K562 (cell line): ENCODE measurements around the gene CD93. TPM values are rescaled to one million over a fixed set of nuclear protein-coding genes. Genes with fewer than 3 reads are reported as not detected.

Source experiments
- ATAC-seq: fragments of 200-7000 bp; cut with Tn5 transposase; 3 replicates; pipeline ENCODE4 v1.9.1; 2020; ENCODE audit warnings: moderate library complexity
- BruUV-seq: library from RNA; stranded (reverse); fragments of 400-500 nt; replicated peaks from 2 replicates; lab custom pipeline; 2021; lab: Mats Ljungman, UMichigan
- CTCF ChIA-PET: fragments of 300-600 bp; formaldehyde crosslinking; extraction: SDS; loops from one replicate; lab custom pipeline; 2021; ENCODE audit warnings: low intra/inter-chr PET ratio; lab: Yijun Ruan, JAX
- POLR2A ChIA-PET: fragments of 300-600, 350-650 bp; sonication (Branson Sonifier 250); formaldehyde crosslinking; extraction: SDS; loops from one replicate; lab custom pipeline; 2021; ENCODE audit warnings: antibody characterized with exemption, inconsistent platforms; lab: Yijun Ruan, JAX
- DNase-seq, 4 experiments: peaks; one replicate each; pipeline versions ENCODE4 v3.0.0 to v3.0.0-alpha.2; 2011 to 2018; ENCODE audit warnings: low spot score in 3 of 4, mixed read lengths in 3 of 4; ENCODE audit errors: extremely low read depth in 1 of 4
- FAIRE-seq: peaks from 2 replicates; lab custom pipeline; 2011; peaks lifted over from hg19 to GRCh38; lab: Jason Lieb, UNC
- H2AFZ ChIP-seq: 2 replicates; pipeline ENCODE4 v1.6.0; 2011; ENCODE audit warnings: low read depth, low read length, control low read depth, inconsistent platforms
- H3K27ac ChIP-seq: fragments of 200-600 bp; 3 replicates; pipeline ENCODE4 v1.8.0; 2011; ENCODE audit warnings: low read depth, mild to moderate bottlenecking, control low read depth, inconsistent platforms, low read length, moderate library complexity, mixed read lengths; ENCODE audit errors: extremely low read depth
- H3K27me3 ChIP-seq, 2 experiments: fragments of 300-600 bp in 1 of 2; 2 replicates in 1 of 2; 3 replicates in 1 of 2; pipeline versions ENCODE4 v1.6.0 to v1.8.0; 2011; ENCODE audit warnings: inconsistent platforms in 2 of 2, low read length in 2 of 2, mild to moderate bottlenecking in 1 of 2, mixed read lengths in 1 of 2, moderate library complexity in 1 of 2; ENCODE audit not compliant: control insufficient read depth in 2 of 2, insufficient read depth in 2 of 2
- H3K36me3 ChIP-seq: fragments of 300-600 bp; 3 replicates; pipeline ENCODE4 v1.8.0; 2011; ENCODE audit warnings: mild to moderate bottlenecking, low read length, inconsistent platforms; ENCODE audit not compliant: control insufficient read depth, insufficient read depth
- H3K4me1 ChIP-seq, 2 experiments: fragments of 200-600 bp in 1 of 2; replicated peaks in 1 of 2; 2 replicates in 1 of 2; 3 replicates in 1 of 2; pipeline versions ENCODE4 v1.5.1 to v1.8.0; 2011; ENCODE audit warnings: inconsistent platforms in 2 of 2, low read length in 2 of 2, mild to moderate bottlenecking in 1 of 2, mixed read lengths in 1 of 2, moderate library complexity in 1 of 2; ENCODE audit not compliant: control insufficient read depth in 2 of 2, insufficient read depth in 2 of 2
- H3K4me2 ChIP-seq: 2 replicates; pipeline ENCODE4 v1.6.1; 2011; ENCODE audit warnings: low read length, control low read depth, inconsistent platforms, mixed read lengths; ENCODE audit not compliant: insufficient read depth
- H3K4me3 ChIP-seq: fragments of 200-600 bp; sonication (generic), shearing (Covaris generic); 2 replicates; pipeline ENCODE4 v1.5.1; 2016; ENCODE audit warnings: control low read depth, inconsistent platforms
- H3K79me2 ChIP-seq: fragments of 200-600 bp; 3 replicates; pipeline ENCODE4 v1.8.0; 2011; ENCODE audit warnings: low read length, inconsistent platforms; ENCODE audit not compliant: control insufficient read depth, insufficient read depth
- H3K9ac ChIP-seq, 2 experiments: 2 replicates each; pipeline versions ENCODE4 v1.6.0 to v1.6.1; 2011; ENCODE audit warnings: low read depth in 2 of 2, low read length in 2 of 2, control low read depth in 1 of 2, inconsistent platforms in 1 of 2, mild to moderate bottlenecking in 1 of 2, mixed read lengths in 1 of 2; ENCODE audit not compliant: insufficient read depth in 1 of 2
- H3K9me1 ChIP-seq: one replicate; pipeline ENCODE4 v1.6.0; 2011; ENCODE audit warnings: inconsistent platforms, mild to moderate bottlenecking, low read length, moderate library complexity; ENCODE audit not compliant: control insufficient read depth, insufficient read depth
- H3K9me3 ChIP-seq: replicated peaks from 2 replicates; pipeline ENCODE4 v1.5.1; 2011; ENCODE audit warnings: low read depth, low read length, inconsistent platforms; ENCODE audit not compliant: control insufficient read depth, insufficient read depth
- H4K20me1 ChIP-seq: replicated peaks from 2 replicates; pipeline ENCODE4 v1.6.1; 2011; ENCODE audit warnings: low read length, inconsistent platforms, mixed read lengths; ENCODE audit not compliant: control insufficient read depth, insufficient read depth
- DDX20 ChIP-seq: fragments of 450-650 bp; IDR thresholded peaks from 2 replicates; pipeline ENCODE4 v1.6.1; 2016; ENCODE audit warnings: missing genetic modification characterization, low read depth, mild to moderate bottlenecking, missing compliant biosample characterization, moderate library complexity
- MXI1 ChIP-seq: IDR thresholded peaks from 2 replicates; pipeline ENCODE4 v1.6.1; 2011; ENCODE audit warnings: low read depth, mild to moderate bottlenecking, improper control_type of control experiment, low read length
- SIRT6 ChIP-seq: IDR thresholded peaks from one replicate; pipeline ENCODE4 v1.6.1; 2012; ENCODE audit warnings: low read depth, mild to moderate bottlenecking, control low read depth, inconsistent platforms, low read length, moderate library complexity
- ZNF408 ChIP-seq: fragments of 250-450 bp; sonication (Bioruptor Pico); IDR thresholded peaks from 2 replicates; pipeline ENCODE4 v1.4.0; 2020; ENCODE audit warnings: low read depth, mild to moderate bottlenecking, moderate library complexity
- WGBS: fragments of 100-300 bp; shearing (Covaris generic); methylation state at CpG from one replicate; pipeline ENCODE4 v1.1.6; 2016; ENCODE audit warnings: low coverage, mixed read lengths; ENCODE audit not compliant: insufficient coverage; ENCODE audit errors: missing lambda C conversion rate; 5-methylcytosine and 5-hydroxymethylcytosine counted together
- in situ Hi-C: fragments of 300-500 bp; cut with MboI; formaldehyde crosslinking; loops from 4 replicates; pipeline ENCODE4 v1.15.0; 2018; ENCODE audit warnings: inconsistent platforms, mixed read lengths
- intact Hi-C: fragments of 100-400 bp; cut with micrococcal nuclease; formaldehyde crosslinking; loops from 2 replicates; pipeline ENCODE4 v1.14.2; 2022
- polyA plus RNA-seq, 8 experiments: library from polyadenylated mRNA; depleted of rRNA in 4 of 8; stranded (reverse) in 5 of 8; unstranded in 3 of 8; fragments of >200 nt; fragmentation: Nextera tagmentation in 2 of 8; fragmentation: Illumina TruSeq in 1 of 8; extraction: Ambion mirVana in 2 of 8; extraction: Trizol in 1 of 8; gene quantifications; 2 replicates each; pipeline versions ENCODE4 v1.2.1 to v1.2.3, GENCODE V29; 2011 to 2014; ENCODE audit warnings: inconsistent platforms in 1 of 8, missing spikeins in 1 of 8
- total RNA-seq, 7 experiments: library from RNA; depleted of rRNA in 6 of 7; stranded (reverse); fragments of >200 nt in 6 of 7; fragmentation: Illumina TruSeq in 2 of 7; extraction: Trizol in 2 of 7; gene quantifications; 2 replicates each; pipeline versions ENCODE4 v1.2.1 to v1.2.3, GENCODE V29; 2011 to 2021; ENCODE audit warnings: low replicate concordance in 1 of 7
- TF ChIP-seq, protein P1 (sequence below): fragments of 250-450 bp; sonication (Bioruptor Pico); IDR thresholded peaks from 2 replicates; pipeline ENCODE4 v1.5.0; 2020; ENCODE audit warnings: mild to moderate bottlenecking, borderline replicate concordance

Gene CD93
- total and polyA plus RNA-seq, 9 of the 15 experiments (the other 6 are each of a cell fraction or from before 2014, with no cell fraction given): 0.03 to 0.20 (median 0.05) TPM

DNA sequence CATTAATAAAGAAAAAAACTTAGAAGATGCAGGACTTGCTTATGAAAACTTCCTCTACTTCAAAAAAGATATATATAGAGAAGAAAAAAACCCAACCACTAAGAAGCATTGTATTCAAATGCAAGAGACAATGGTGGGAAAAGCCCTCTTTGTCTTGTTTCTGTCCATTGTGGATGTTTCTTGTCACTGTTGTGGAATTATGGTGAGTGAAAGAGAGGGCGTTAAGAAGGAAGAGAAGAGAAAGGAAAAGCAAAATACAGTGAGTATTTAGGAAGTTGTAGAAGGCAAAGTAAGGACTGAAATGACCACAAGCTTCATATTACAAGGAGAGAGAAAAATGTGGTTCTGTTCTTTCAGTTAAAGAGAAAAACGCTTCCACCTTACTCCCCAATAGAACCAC is 22.5 kb downstream of the CD93 start:
- no TSS peak for BruUV-seq
- Histone ChIP-seq H3K27ac (no peak overlapping the region), H3K27me3 (no peaks in the 10 kb centered on the region), H3K4me1 (peaks cover 0 to 24% of the 10 kb centered on the region in 2 experiments; a peak in 2 of 5 replicates), H3K9me1 (no peaks in the 10 kb centered on the region), H3K9ac (no peak overlapping the region), H3K4me3 (no peak overlapping the region), H4K20me1 (no peaks in the 10 kb centered on the region), H3K4me2 (no peak overlapping the region), H3K79me2 (no peaks in the 10 kb centered on the region), H3K9me3 (no peaks in the 10 kb centered on the region), H3K36me3 (no peaks in the 10 kb centered on the region), H2AFZ (no peak overlapping the region)
- 39% methylated on average over 2 of the region's 2 CpGs for WGBS
- POLR2A ChIA-PET: interaction anchor here (1.4 kb wide), 1 partner anchor 201 kb away, joined by 4 read pairs; no protein-coding TSS in a partner anchor
- CTCF ChIA-PET: no interaction called here
- ATAC-seq (no peak), DNase-seq (no peak), FAIRE-seq (no peak)
- in situ Hi-C loops (loop anchor here (5.0 kb wide), 1 partner anchor 134 kb away; no protein-coding TSS in a partner anchor), intact Hi-C loops (no loop called here)
- TF ChIP-seq, protein P1, sequence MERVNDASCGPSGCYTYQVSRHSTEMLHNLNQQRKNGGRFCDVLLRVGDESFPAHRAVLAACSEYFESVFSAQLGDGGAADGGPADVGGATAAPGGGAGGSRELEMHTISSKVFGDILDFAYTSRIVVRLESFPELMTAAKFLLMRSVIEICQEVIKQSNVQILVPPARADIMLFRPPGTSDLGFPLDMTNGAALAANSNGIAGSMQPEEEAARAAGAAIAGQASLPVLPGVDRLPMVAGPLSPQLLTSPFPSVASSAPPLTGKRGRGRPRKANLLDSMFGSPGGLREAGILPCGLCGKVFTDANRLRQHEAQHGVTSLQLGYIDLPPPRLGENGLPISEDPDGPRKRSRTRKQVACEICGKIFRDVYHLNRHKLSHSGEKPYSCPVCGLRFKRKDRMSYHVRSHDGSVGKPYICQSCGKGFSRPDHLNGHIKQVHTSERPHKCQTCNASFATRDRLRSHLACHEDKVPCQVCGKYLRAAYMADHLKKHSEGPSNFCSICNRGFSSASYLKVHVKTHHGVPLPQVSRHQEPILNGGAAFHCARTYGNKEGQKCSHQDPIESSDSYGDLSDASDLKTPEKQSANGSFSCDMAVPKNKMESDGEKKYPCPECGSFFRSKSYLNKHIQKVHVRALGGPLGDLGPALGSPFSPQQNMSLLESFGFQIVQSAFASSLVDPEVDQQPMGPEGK: no peak
- TF ChIP-seq MXI1 (no peak), SIRT6 (no peak), DDX20 (tag) (no peak), ZNF408 (CRISPR knock-in tag) (no peak)
